ENCODE results near the gene SMS.
"Not testable (repeated sequence)": the region's sequence is repeated elsewhere in the genome, so short reads cannot be mapped to it uniquely, and the experiment has no call there.

Gene SMS

GRCh38 chrX:21952624-21953023 lies 12.1 kb downstream of the SMS start:
- intact Hi-C loops (cut with DNase I; ENCODE audit: low total_unique reads): no loop called here
- Histone ChIP-seq H3K27ac (no peak overlapping the region), H3K36me3 (no peaks in the 10 kb centered on the region), H3K4me3 (no peak overlapping the region), H3K9me3 (no peaks in the 10 kb centered on the region), H3K4me1 (peaks cover 0 to 21% (median 0%) of the 10 kb centered on the region in 4 donors), H3K27me3 (no peaks in the 10 kb centered on the region)
- TF ChIP-seq, protein P1, sequence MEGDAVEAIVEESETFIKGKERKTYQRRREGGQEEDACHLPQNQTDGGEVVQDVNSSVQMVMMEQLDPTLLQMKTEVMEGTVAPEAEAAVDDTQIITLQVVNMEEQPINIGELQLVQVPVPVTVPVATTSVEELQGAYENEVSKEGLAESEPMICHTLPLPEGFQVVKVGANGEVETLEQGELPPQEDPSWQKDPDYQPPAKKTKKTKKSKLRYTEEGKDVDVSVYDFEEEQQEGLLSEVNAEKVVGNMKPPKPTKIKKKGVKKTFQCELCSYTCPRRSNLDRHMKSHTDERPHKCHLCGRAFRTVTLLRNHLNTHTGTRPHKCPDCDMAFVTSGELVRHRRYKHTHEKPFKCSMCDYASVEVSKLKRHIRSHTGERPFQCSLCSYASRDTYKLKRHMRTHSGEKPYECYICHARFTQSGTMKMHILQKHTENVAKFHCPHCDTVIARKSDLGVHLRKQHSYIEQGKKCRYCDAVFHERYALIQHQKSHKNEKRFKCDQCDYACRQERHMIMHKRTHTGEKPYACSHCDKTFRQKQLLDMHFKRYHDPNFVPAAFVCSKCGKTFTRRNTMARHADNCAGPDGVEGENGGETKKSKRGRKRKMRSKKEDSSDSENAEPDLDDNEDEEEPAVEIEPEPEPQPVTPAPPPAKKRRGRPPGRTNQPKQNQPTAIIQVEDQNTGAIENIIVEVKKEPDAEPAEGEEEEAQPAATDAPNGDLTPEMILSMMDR (IDR thresholded peaks at IDR 0.05): no peak
- no peak for DNase-seq

GRCh38 chrX:21953195-21953830 lies 12.8 kb downstream of the SMS start:
- H3K27ac ChIP-seq; DNase-seq; H3K27me3 ChIP-seq; H3K4me3 ChIP-seq; H3K9me3 ChIP-seq; intact Hi-C loops (cut with DNase I; ENCODE audit: low total_unique reads); H3K36me3 ChIP-seq: not testable (repeated sequence)
- peaks cover 0 to 17% (median 0%) of the 10 kb centered on the region in 4 donors for H3K4me1 ChIP-seq

- TF ChIP-seq, protein P1 (IDR thresholded peaks at IDR 0.05): no peak
- H3K27ac ChIP-seq: no peak overlapping the region
- peaks cover 0 to 16% (median 0%) of the 10 kb centered on the region in 4 donors for H3K4me1 ChIP-seq
- intact Hi-C loops (cut with DNase I; ENCODE audit: low total_unique reads): no loop called here
- DNase-seq: no peak
- H3K27me3 ChIP-seq: no peaks in the 10 kb centered on the region
- no peaks in the 10 kb centered on the region for H3K36me3 ChIP-seq
- no peak overlapping the region for H3K4me3 ChIP-seq
- no peaks in the 10 kb centered on the region for H3K9me3 ChIP-seq
Measured at GRCh38 chrX:21955403-21956189, 15.1 kb downstream of the SMS start.

DNA sequence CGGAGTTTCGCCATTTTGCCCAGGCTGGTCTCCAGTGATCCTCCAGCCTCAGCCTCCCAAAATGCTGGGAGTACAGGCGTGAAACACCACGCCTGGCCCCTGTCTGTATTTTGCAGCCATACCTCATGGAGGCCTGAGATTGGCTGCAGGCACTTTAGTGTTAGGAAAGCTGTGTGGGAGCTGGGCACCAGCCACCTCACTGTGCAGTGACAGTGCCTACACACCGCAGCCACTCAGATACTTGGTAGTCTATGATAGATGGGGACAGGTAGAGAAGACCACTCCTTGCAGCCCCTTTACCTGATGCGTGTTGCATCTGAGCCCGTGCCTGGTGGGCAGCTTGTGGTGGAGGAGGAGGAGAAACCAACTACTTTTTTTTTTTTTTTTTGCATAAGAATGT lies 16.3 kb downstream of the SMS start:
- no peaks in the 10 kb centered on the region for H3K27me3 ChIP-seq

GRCh38 chrX:21958187-21958586 lies 17.7 kb downstream of the SMS start:
- H3K27me3 ChIP-seq: no peaks in the 10 kb centered on the region
- H3K4me1 ChIP-seq: peaks cover 0 to 23% (median 0%) of the 10 kb centered on the region in 4 donors
- no peaks in the 10 kb centered on the region for H3K36me3 ChIP-seq
- TF ChIP-seq, protein P1 (IDR thresholded peaks at IDR 0.05): no peak
- DNase-seq: no peak
- no peaks in the 10 kb centered on the region for H3K9me3 ChIP-seq
- H3K4me3 ChIP-seq: no peak overlapping the region
- H3K27ac ChIP-seq: no peak overlapping the region
- intact Hi-C loops (cut with DNase I; ENCODE audit: low total_unique reads): no loop called here

More for the DNA sequence above, 16.3 kb downstream of the SMS start:
- peaks cover 0 to 23% (median 0%) of the 10 kb centered on the region in 4 donors for H3K4me1 ChIP-seq
- no peaks in the 10 kb centered on the region for H3K36me3 ChIP-seq
- no peak overlapping the region for H3K27ac ChIP-seq
- no peak overlapping the region for H3K4me3 ChIP-seq
- TF ChIP-seq, protein P1 (IDR thresholded peaks at IDR 0.05): no peak
- no peaks in the 10 kb centered on the region for H3K9me3 ChIP-seq
- intact Hi-C loops (cut with DNase I; ENCODE audit: low total_unique reads): no loop called here
- no peak for DNase-seq

GRCh38 chrX:21958916-21959315 lies 18.4 kb downstream of the SMS start:
- Histone ChIP-seq H3K9me3 (no peaks in the 10 kb centered on the region), H3K4me1 (peaks cover 0 to 29% (median 0%) of the 10 kb centered on the region in 4 donors), H3K27me3 (no peaks in the 10 kb centered on the region), H3K27ac (no peak overlapping the region), H3K36me3 (no peaks in the 10 kb centered on the region), H3K4me3 (no peak overlapping the region)
- no peak for DNase-seq
- TF ChIP-seq, protein P1 (IDR thresholded peaks at IDR 0.05): no peak
- intact Hi-C loops (cut with DNase I; ENCODE audit: low total_unique reads): no loop called here
